PC-9 (cell line): Measurements from ENCODE around the gene CD48. TPM values are rescaled to one million over a fixed set of nuclear protein-coding genes. Genes with fewer than 3 reads are reported as not detected.

Experiments
- BruUV-seq: library from RNA; stranded (reverse); fragments of 400-500 nt; replicated peaks from 2 replicates; lab custom pipeline; 2021; lab: Mats Ljungman, UMichigan
- CTCF ChIA-PET: fragments of 300-600 bp; sonication (Branson Sonifier 250); formaldehyde crosslinking; loops from one replicate; lab custom pipeline; 2022; ENCODE audit warnings: antibody characterized with exemption; lab: Charles Lee
- POLR2A ChIA-PET: fragments of 300-600 bp; sonication (Branson Sonifier 250); formaldehyde crosslinking; loops from one replicate; lab custom pipeline; 2022; ENCODE audit warnings: antibody characterized with exemption; ENCODE audit not compliant: unreplicated experiment; lab: Charles Lee
- DNase-seq, 2 experiments: peaks; one replicate each; pipeline versions ENCODE4 v3.0.0 to v3.0.0-alpha.2; 2015 to 2022; ENCODE audit warnings: mixed read lengths in 1 of 2
- H2AFZ ChIP-seq: fragments of 200-600 bp; sonication (generic); 2 replicates; pipeline ENCODE4 v1.8.1; 2017; ENCODE audit warnings: antibody characterized with exemption
- H3F3A ChIP-seq: fragments of 200-600 bp; sonication (generic); 2 replicates; pipeline ENCODE4 v1.8.1; 2017; ENCODE audit warnings: antibody characterized with exemption, mild to moderate bottlenecking, low read depth; ENCODE audit not compliant: insufficient read depth
- H3K27ac ChIP-seq: fragments of 200-600 bp; sonication (generic); 2 replicates; pipeline ENCODE4 v1.6.1; 2016; ENCODE audit warnings: mixed run types
- H3K27me3 ChIP-seq: fragments of 200-600 bp; sonication (generic); 2 replicates; pipeline ENCODE4 v1.6.1; 2016; ENCODE audit warnings: low read depth, mixed run types; ENCODE audit not compliant: insufficient read depth
- H3K36me3 ChIP-seq: fragments of 200-600 bp; sonication (generic); 2 replicates; pipeline ENCODE4 v1.6.1; 2016; ENCODE audit warnings: low read depth, mixed run types
- H3K4me1 ChIP-seq: fragments of 200-600 bp; sonication (generic); replicated peaks from 2 replicates; pipeline ENCODE4 v1.6.1; 2016; ENCODE audit warnings: mixed run types; ENCODE audit not compliant: insufficient read depth
- H3K4me2 ChIP-seq: fragments of 200-600 bp; sonication (generic); 2 replicates; pipeline ENCODE4 v1.6.1; 2017; ENCODE audit warnings: mixed run types
- H3K4me3 ChIP-seq: fragments of 200-600 bp; sonication (generic); 2 replicates; pipeline ENCODE4 v1.6.1; 2016; ENCODE audit warnings: mixed run types
- H3K79me2 ChIP-seq: fragments of 200-600 bp; sonication (generic); 2 replicates; pipeline ENCODE4 v1.6.1; 2017; ENCODE audit warnings: low read depth, mixed run types
- H3K9me2 ChIP-seq: fragments of 200-600 bp; sonication (generic); 2 replicates; pipeline ENCODE4 v1.8.1; 2017; ENCODE audit warnings: mild to moderate bottlenecking; ENCODE audit not compliant: insufficient read depth
- H3K9me3 ChIP-seq: fragments of 200-600 bp; sonication (generic); 2 replicates; pipeline ENCODE4 v1.8.1; 2016; ENCODE audit warnings: low read depth; ENCODE audit not compliant: insufficient read depth
- H4K20me1 ChIP-seq: fragments of 200-600 bp; sonication (generic); 2 replicates; pipeline ENCODE4 v1.8.1; 2017; ENCODE audit not compliant: insufficient read depth
- CTCF ChIP-seq: fragments of 200-600 bp; sonication (generic); conservative IDR thresholded peaks from 2 replicates; pipeline ENCODE4 v1.6.1; 2017; ENCODE audit warnings: mixed run types, antibody characterized with exemption, mild to moderate bottlenecking, moderate library complexity
- EZH2 ChIP-seq: fragments of 200-600 bp; sonication (generic); IDR thresholded peaks from 2 replicates; pipeline ENCODE4 v1.8.0; 2017; ENCODE audit warnings: antibody characterized with exemption, low read depth
- intact Hi-C: fragments of 100-400 bp; cut with micrococcal nuclease; formaldehyde crosslinking; loops from one replicate; pipeline ENCODE4 v1.10.0; 2022; ENCODE audit not compliant: unreplicated experiment
- total RNA-seq: library from RNA; stranded (reverse); gene quantifications from 2 replicates; pipeline ENCODE4 v1.2.3, GENCODE V29; 2021

The CD48 gene
- total RNA-seq, 1 experiment from 2014 or later: not detected

- DNase-seq: no peak
- CTCF ChIA-PET: no interaction called here
- intact Hi-C loops: no loop called here
- Histone ChIP-seq H4K20me1 (no peaks in the 10 kb centered on the region), H3K27ac (no peak overlapping the region), H2AFZ (no peak overlapping the region), H3K9me2 (no peaks in the 10 kb centered on the region), H3K4me3 (no peak overlapping the region), H3K4me2 (no peak overlapping the region), H3K27me3 (peaks cover 23% of the 10 kb centered on the region), H3K4me1 (0 out of 2 replicates have a peak, but pooled peaks cover under 1% of the 10 kb centered on the region), H3K9me3 (no peaks in the 10 kb centered on the region), H3K79me2 (no peaks in the 10 kb centered on the region), H3F3A (no peaks in the 10 kb centered on the region), H3K36me3 (no peaks in the 10 kb centered on the region)
- no peak for TF ChIP-seq EZH2
- no peak for TF ChIP-seq CTCF
- POLR2A ChIA-PET: no interaction called here
- BruUV-seq: no TSS peak
These were observed 8.9 kb upstream of the CD48 start for GRCh38 chr1:160720356-160721085.

GRCh38 chr1:160718210-160718609 lies 6.6 kb upstream of the CD48 start:
- no peak overlapping the region for H2AFZ ChIP-seq
- no peaks in the 10 kb centered on the region for H3F3A ChIP-seq
- H3K4me1 ChIP-seq: no peaks in the 10 kb centered on the region
- H3K9me2 ChIP-seq: no peaks in the 10 kb centered on the region
- ChIA-PET CTCF (no interaction called here), POLR2A (no interaction called here)
- peaks cover 31% of the 10 kb centered on the region for H3K27me3 ChIP-seq
- no peak overlapping the region for H3K27ac ChIP-seq
- no peak for TF ChIP-seq CTCF
- TF ChIP-seq EZH2: no peak
- no peak overlapping the region for H3K4me2 ChIP-seq
- no peaks in the 10 kb centered on the region for H3K9me3 ChIP-seq
- no peak for DNase-seq
- no peaks in the 10 kb centered on the region for H3K36me3 ChIP-seq
- no peaks in the 10 kb centered on the region for H3K79me2 ChIP-seq
- H3K4me3 ChIP-seq: no peak overlapping the region
- BruUV-seq: no TSS peak
- no peaks in the 10 kb centered on the region for H4K20me1 ChIP-seq
- intact Hi-C loops: no loop called here

GRCh38 chr1:160717306-160717705 lies 5.7 kb upstream of the CD48 start:
- no peaks in the 10 kb centered on the region for H3F3A ChIP-seq
- no peak for TF ChIP-seq EZH2
- TF ChIP-seq CTCF: no peak
- H3K4me3 ChIP-seq: no peak overlapping the region
- POLR2A ChIA-PET: no interaction called here
- no peaks in the 10 kb centered on the region for H3K79me2 ChIP-seq
- no peaks in the 10 kb centered on the region for H3K9me3 ChIP-seq
- H3K9me2 ChIP-seq: no peaks in the 10 kb centered on the region
- peaks cover 40% of the 10 kb centered on the region for H3K27me3 ChIP-seq
- H4K20me1 ChIP-seq: no peaks in the 10 kb centered on the region
- CTCF ChIA-PET: no interaction called here
- no peak overlapping the region for H3K4me2 ChIP-seq
- intact Hi-C loops: no loop called here
- no peak overlapping the region for H2AFZ ChIP-seq
- no peak overlapping the region for H3K27ac ChIP-seq
- DNase-seq: no peak
- H3K4me1 ChIP-seq: no peaks in the 10 kb centered on the region
- H3K36me3 ChIP-seq: no peaks in the 10 kb centered on the region
- BruUV-seq: no TSS peak
